Retina (tissue), 1 donor: Measurements from ENCODE around the gene TLX1.
"Not testable (repeated sequence)": the region's sequence is repeated elsewhere in the genome, so short reads cannot be mapped to it uniquely, and the experiment has no call there.

Experiments used
- DNase-seq: peaks from one replicate; pipeline ENCODE4 v3.0.0-alpha.2; 2016

TLX1 gene

GRCh38 chr10:101154506-101154905 is 23.4 kb downstream of the TLX1 start:
- not testable (repeated sequence) for DNase-seq

- no peak for DNase-seq
These were observed 24.8 kb downstream of the TLX1 start for GRCh38 chr10:101155896-101156295.

GRCh38 chr10:101157756-101158458 is 26.8 kb downstream of the TLX1 start:
- DNase-seq, result no peak

- DNase-seq, result no peak
These were observed 27.5 kb downstream of the TLX1 start for GRCh38 chr10:101158459-101159058.

GRCh38 chr10:101161494-101162299 is 30.6 kb downstream of the TLX1 start:
- peak; percentile 87 for DNase-seq

GRCh38 chr10:101162677-101163076 is 31.6 kb downstream of the TLX1 start:
- DNase-seq, result no peak

GRCh38 chr10:101164020-101164419 is 32.9 kb downstream of the TLX1 start:
- DNase-seq, result no peak

GRCh38 chr10:101165736-101166135 is 34.6 kb downstream of the TLX1 start:
- DNase-seq, result no peak

- no peak for DNase-seq
These were observed 35.3 kb downstream of the TLX1 start for GRCh38 chr10:101166430-101166829.

- no peak for DNase-seq
These were observed 41.6 kb downstream of the TLX1 start for GRCh38 chr10:101172741-101173140.

- DNase-seq, result no peak
These were observed 43.2 kb downstream of the TLX1 start for GRCh38 chr10:101174319-101174718.

GRCh38 chr10:101176577-101176976 is 45.5 kb downstream of the TLX1 start:
- DNase-seq, result no peak

GRCh38 chr10:101182936-101183335 is 51.8 kb downstream of the TLX1 start:
- no peak for DNase-seq

- DNase-seq, result no peak
These were observed 52.5 kb downstream of the TLX1 start for GRCh38 chr10:101183458-101184183.
